HepG2 (cell line): ENCODE results near the gene SYT7. TPM values are rescaled to one million over a fixed set of nuclear protein-coding genes. Genes with fewer than 3 reads are reported as not detected.

Experiments used
- FOXP4 ChIP-seq: sonication (generic); formaldehyde crosslinking; IDR thresholded peaks from 2 replicates; pipeline ENCODE4 v1.4.0; 2020; ENCODE audit warnings: missing genetic modification reagents
- KDM6A ChIP-seq: IDR thresholded peaks from 2 replicates; pipeline ENCODE4 v1.6.1; 2016; ENCODE audit warnings: low read depth
- LCORL ChIP-seq, 2 experiments: fragments of 450-650 bp in 1 of 2; sonication (generic) in 1 of 2; formaldehyde crosslinking in 1 of 2; IDR thresholded peaks; 2 replicates each; pipeline versions ENCODE4 v1.5.0 to v1.6.1; 2017 to 2020; ENCODE audit warnings: antibody characterized with exemption in 1 of 2, missing genetic modification reagents in 1 of 2
- MED8 ChIP-seq: sonication (generic); formaldehyde crosslinking; IDR thresholded peaks from 2 replicates; pipeline ENCODE4 v1.8.1; 2023; ENCODE audit warnings: mild to moderate bottlenecking, missing genetic modification reagents; ENCODE audit not compliant: insufficient replicate concordance
- PRMT3 ChIP-seq: sonication (generic); formaldehyde crosslinking; IDR thresholded peaks from 2 replicates; pipeline ENCODE4 v1.8.1; 2022; ENCODE audit warnings: low read depth, mild to moderate bottlenecking, moderate library complexity, missing genetic modification reagents, borderline replicate concordance
- SNAPC2 ChIP-seq: sonication (generic); formaldehyde crosslinking; IDR thresholded peaks from 2 replicates; pipeline ENCODE4 v1.8.1; 2022; ENCODE audit warnings: mild to moderate bottlenecking, missing genetic modification reagents
- SP5 ChIP-seq: IDR thresholded peaks from 2 replicates; pipeline ENCODE4 v1.6.1; 2016; ENCODE audit warnings: low read depth, borderline replicate concordance
- U2AF2 ChIP-seq: fragments of 200-400 bp; formaldehyde crosslinking; IDR thresholded peaks from 2 replicates; pipeline ENCODE4 v1.6.1; 2017; ENCODE audit warnings: low read depth, mild to moderate bottlenecking, low read length
- ZNF282 ChIP-seq: fragments of 450-650 bp; IDR thresholded peaks from 2 replicates; pipeline ENCODE4 v1.6.1; 2018; ENCODE audit not compliant: partially characterized antibody
- ZNF335 ChIP-seq: sonication (generic); formaldehyde crosslinking; IDR thresholded peaks from 2 replicates; pipeline ENCODE4 v1.4.0; 2020; ENCODE audit warnings: missing genetic modification reagents
- ZNF512 ChIP-seq: sonication (generic); formaldehyde crosslinking; IDR thresholded peaks from 2 replicates; pipeline ENCODE4 v1.4.0; 2020; ENCODE audit warnings: mild to moderate bottlenecking, missing genetic modification reagents
- ZNF569 ChIP-seq: sonication (generic); formaldehyde crosslinking; IDR thresholded peaks from 2 replicates; pipeline ENCODE4 v1.5.0; 2020; ENCODE audit warnings: mild to moderate bottlenecking, missing genetic modification reagents, moderate library complexity, borderline replicate concordance
- ZNF609 ChIP-seq: sonication (generic); formaldehyde crosslinking; IDR thresholded peaks from 2 replicates; pipeline ENCODE4 v1.4.0; 2020; ENCODE audit warnings: mild to moderate bottlenecking, missing genetic modification reagents, borderline replicate concordance
- ZNF768 ChIP-seq: sonication (generic); formaldehyde crosslinking; IDR thresholded peaks from 2 replicates; pipeline ENCODE4 v1.4.0; 2020; ENCODE audit warnings: missing genetic modification reagents
- polyA plus RNA-seq, 8 experiments: library from polyadenylated mRNA; depleted of rRNA in 3 of 8; stranded (reverse) in 7 of 8; unstranded in 1 of 8; fragments of >200 nt; fragmentation: Illumina TruSeq in 4 of 8; extraction: Trizol in 4 of 8; gene quantifications; 2 replicates each; pipeline versions ENCODE4 v1.2.1 to v1.2.3, GENCODE V29; 2011 to 2016; ENCODE audit warnings: low read depth in 4 of 8, missing spikeins in 1 of 8, mixed read lengths in 1 of 8; ENCODE audit not compliant: insufficient read depth in 1 of 8
- total RNA-seq, 5 experiments: library from RNA; depleted of rRNA; stranded (reverse); fragments of >200 nt; fragmentation: Illumina TruSeq; extraction: Trizol; gene quantifications; 2 replicates each; pipeline ENCODE4 v1.2.3, GENCODE V29; 2016; ENCODE audit warnings: low read depth in 1 of 5
- TF ChIP-seq, protein P1 (sequence below): sonication (generic); formaldehyde crosslinking; IDR thresholded peaks from 2 replicates; pipeline ENCODE4 v1.4.0; 2020; ENCODE audit warnings: missing genetic modification reagents
- TF ChIP-seq, protein P2 (sequence below): sonication (generic); formaldehyde crosslinking; IDR thresholded peaks from 2 replicates; pipeline ENCODE4 v1.8.1; 2023; ENCODE audit warnings: mild to moderate bottlenecking, moderate library complexity, missing genetic modification reagents

SYT7 gene
- total and polyA plus RNA-seq, 2 of the 13 experiments (the other 11 are each of a cell fraction or from before 2014, with no cell fraction given) = 1.4 to 4.4 TPM

DNA sequence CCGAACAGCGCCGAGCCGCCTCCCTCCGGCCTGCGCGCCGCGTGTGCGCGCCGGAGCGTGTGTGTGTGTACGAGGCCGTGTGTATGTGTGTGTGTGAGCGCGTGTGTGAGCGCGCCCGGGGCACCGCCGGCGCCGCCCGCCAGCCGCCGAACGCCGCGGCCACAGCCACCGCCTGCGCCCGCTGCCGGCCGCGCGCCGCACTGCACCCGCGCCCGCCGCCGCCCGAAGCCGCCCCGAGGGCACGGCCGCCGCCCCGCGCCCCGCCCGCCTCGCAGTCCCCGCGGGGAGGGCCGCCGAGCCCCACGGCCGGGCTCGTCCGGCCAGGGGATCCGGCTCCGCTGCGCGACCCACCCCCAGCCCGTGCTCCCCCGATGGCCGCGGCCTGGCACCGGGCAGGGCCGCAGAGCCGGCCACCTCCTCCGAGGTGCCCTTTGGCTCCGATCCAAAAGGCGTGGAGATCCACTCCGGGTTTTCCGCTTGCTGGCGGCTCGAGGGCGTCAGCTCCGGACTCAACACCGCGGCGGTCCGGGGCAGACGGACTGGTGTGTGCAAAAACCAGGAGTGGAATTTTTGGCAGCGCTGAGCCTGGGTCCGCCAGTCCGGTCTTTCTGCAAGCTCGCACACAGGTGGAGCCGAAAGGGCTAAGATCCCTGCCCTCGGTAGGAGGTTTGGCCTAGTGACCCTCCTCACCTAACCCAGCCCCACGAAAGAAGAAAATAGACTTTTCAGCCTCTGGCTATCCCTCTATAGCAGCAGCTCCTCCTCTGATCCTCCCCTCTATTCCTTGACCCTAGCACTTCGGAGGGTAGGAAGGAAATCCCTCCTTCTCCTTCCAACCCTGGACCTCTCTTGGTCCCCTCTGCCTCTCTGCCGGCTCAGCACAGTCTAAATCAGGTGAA is at the start of gene SYT7 (continued):
- TF ChIP-seq, protein P1, sequence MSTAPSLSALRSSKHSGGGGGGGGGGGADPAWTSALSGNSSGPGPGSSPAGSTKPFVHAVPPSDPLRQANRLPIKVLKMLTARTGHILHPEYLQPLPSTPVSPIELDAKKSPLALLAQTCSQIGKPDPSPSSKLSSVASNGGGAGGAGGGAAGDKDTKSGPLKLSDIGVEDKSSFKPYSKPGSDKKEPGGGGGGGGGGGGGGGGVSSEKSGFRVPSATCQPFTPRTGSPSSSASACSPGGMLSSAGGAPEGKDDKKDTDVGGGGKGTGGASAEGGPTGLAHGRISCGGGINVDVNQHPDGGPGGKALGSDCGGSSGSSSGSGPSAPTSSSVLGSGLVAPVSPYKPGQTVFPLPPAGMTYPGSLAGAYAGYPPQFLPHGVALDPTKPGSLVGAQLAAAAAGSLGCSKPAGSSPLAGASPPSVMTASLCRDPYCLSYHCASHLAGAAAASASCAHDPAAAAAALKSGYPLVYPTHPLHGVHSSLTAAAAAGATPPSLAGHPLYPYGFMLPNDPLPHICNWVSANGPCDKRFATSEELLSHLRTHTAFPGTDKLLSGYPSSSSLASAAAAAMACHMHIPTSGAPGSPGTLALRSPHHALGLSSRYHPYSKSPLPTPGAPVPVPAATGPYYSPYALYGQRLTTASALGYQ (CRISPR knock-in tag) = no peak
- TF ChIP-seq ZNF512 (no peak), SNAPC2 (no peak), ZNF282 (no peak), LCORL (IDR thresholded peaks at IDR 0.05) (no peak), LCORL (CRISPR knock-in tag; IDR thresholded peaks at IDR 0.05) (no peak), ZNF768 (CRISPR knock-in tag) (peak; percentile 69), MED8 (CRISPR knock-in tag) (no peak), ZNF569 (CRISPR knock-in tag) (no peak), U2AF2 (no peak), SP5 (CRISPR knock-in tag) (no peak), ZNF335 (CRISPR knock-in tag) (no peak), PRMT3 (CRISPR knock-in tag) (no peak), FOXP4 (CRISPR knock-in tag) (no peak), KDM6A (CRISPR knock-in tag) (no peak), ZNF609 (CRISPR knock-in tag) (no peak)
- TF ChIP-seq, protein P2, sequence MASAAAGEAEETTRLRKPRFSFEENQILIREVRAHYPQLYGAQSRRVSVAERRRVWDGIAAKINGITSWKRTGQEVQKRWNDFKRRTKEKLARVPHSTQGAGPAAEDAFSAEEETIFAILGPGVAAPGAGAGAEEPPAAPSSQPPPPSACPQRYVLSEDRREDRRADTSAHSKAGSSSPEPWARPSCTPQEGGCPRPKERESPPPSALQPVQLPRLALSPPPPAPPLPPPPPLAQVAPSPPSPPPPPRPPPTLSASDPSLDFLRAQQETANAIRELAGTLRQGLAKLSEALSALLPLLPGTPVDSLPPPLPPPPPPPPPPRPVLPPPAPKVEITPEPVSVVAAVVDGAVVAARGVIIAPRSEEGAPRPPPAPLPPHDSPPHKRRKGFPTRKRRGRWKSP = 0 out of 2 replicates have a peak, but pooled peaks have one; percentile 77
